A673 (cell line): Measurements from ENCODE around the gene PTGIS. TPM values are rescaled to one million over a fixed set of nuclear protein-coding genes. Genes with fewer than 3 reads are reported as not detected.
"Not testable (repeated sequence)": the region's sequence is repeated elsewhere in the genome, so short reads cannot be mapped to it uniquely, and the experiment has no call there.

Source experiments
- Bru-seq: library from RNA; stranded (reverse); fragments of 400-500 nt; gene quantifications from one replicate; lab custom pipeline; 2021; lab: Mats Ljungman, UMichigan
- BruChase-seq, 2 experiments: library from RNA; stranded (reverse); fragments of 400-500 nt; gene quantifications; one replicate each; lab custom pipeline; 2021; lab: Mats Ljungman, UMichigan
- BruUV-seq: library from RNA; stranded (reverse); fragments of 400-500 nt; replicated peaks from 2 replicates; lab custom pipeline; 2021; lab: Mats Ljungman, UMichigan
- CTCF ChIA-PET: fragments of 300-600 bp; sonication (Branson Sonifier 250); formaldehyde crosslinking; loops from one replicate; lab custom pipeline; 2022; ENCODE audit warnings: antibody characterized with exemption; lab: Charles Lee
- POLR2A ChIA-PET: fragments of 300-600 bp; sonication (Branson Sonifier 250); formaldehyde crosslinking; loops from one replicate; lab custom pipeline; 2022; ENCODE audit warnings: antibody characterized with exemption; ENCODE audit not compliant: low non-redundant PET; lab: Charles Lee
- DNase-seq: peaks from one replicate; pipeline ENCODE4 v3.0.0-alpha.2; 2015; ENCODE audit warnings: low spot score
- H3K27ac ChIP-seq: fragments of 200-600 bp; sonication (generic); 2 replicates; pipeline ENCODE4 v1.5.1; 2016; ENCODE audit warnings: mixed run types, low read depth, mild to moderate bottlenecking, mixed read lengths, antibody characterized with exemption, low read length; ENCODE audit not compliant: poor library complexity, severe bottlenecking
- H3K27me3 ChIP-seq: fragments of 200-600 bp; sonication (generic); replicated peaks from 2 replicates; pipeline ENCODE4 v1.6.1; 2017; ENCODE audit warnings: mixed run types, low read depth, mild to moderate bottlenecking, mixed read lengths, antibody characterized with exemption, low read length; ENCODE audit not compliant: insufficient read depth, poor library complexity
- H3K36me3 ChIP-seq: fragments of 200-600 bp; sonication (generic); 2 replicates; pipeline ENCODE4 v1.6.1; 2016; ENCODE audit warnings: mixed run types, mild to moderate bottlenecking, mixed read lengths, antibody characterized with exemption, low read length; ENCODE audit not compliant: insufficient read depth, poor library complexity, severe bottlenecking
- H3K4me1 ChIP-seq: fragments of 200-600 bp; sonication (generic); 2 replicates; pipeline ENCODE4 v1.6.1; 2017; ENCODE audit warnings: mixed run types, mild to moderate bottlenecking, mixed read lengths, antibody characterized with exemption, low read length; ENCODE audit not compliant: insufficient read depth, poor library complexity, severe bottlenecking
- H3K4me3 ChIP-seq: fragments of 200-600 bp; sonication (generic); 2 replicates; pipeline ENCODE4 v1.5.1; 2016; ENCODE audit warnings: low read depth, mixed run types, mild to moderate bottlenecking, mixed read lengths, low read length; ENCODE audit not compliant: poor library complexity, severe bottlenecking
- H3K9me3 ChIP-seq: fragments of 200-600 bp; sonication (generic); 2 replicates; pipeline ENCODE4 v1.6.1; 2016; ENCODE audit warnings: mixed run types, low read depth, mild to moderate bottlenecking, mixed read lengths, antibody characterized with exemption, low read length; ENCODE audit not compliant: poor library complexity, severe bottlenecking
- CTCF ChIP-seq: fragments of 300-800, 200-600 bp; sonication (generic); conservative IDR thresholded peaks from 2 replicates; pipeline ENCODE4 v1.5.1; 2017; ENCODE audit warnings: low read depth, mild to moderate bottlenecking, antibody characterized with exemption, low read length, moderate library complexity, mixed read lengths
- EZH2 ChIP-seq: fragments of 200-600 bp; sonication (generic); IDR thresholded peaks from 2 replicates; pipeline ENCODE4 v1.6.1; 2017; ENCODE audit warnings: borderline replicate concordance, low read depth, mild to moderate bottlenecking, mixed read lengths, antibody characterized with exemption, low read length; ENCODE audit not compliant: poor library complexity, severe bottlenecking
- intact Hi-C: fragments of 100-400 bp; cut with micrococcal nuclease; formaldehyde crosslinking; loops from one replicate; pipeline ENCODE4 v1.10.0; 2022; ENCODE audit not compliant: unreplicated experiment
- long read RNA-seq: library from polyadenylated mRNA; stranded (forward); transcript quantifications from one replicate; pipeline ENCODE4 v2.0.0, GENCODE V29; 2022
- total RNA-seq: library from RNA; stranded (reverse); gene quantifications from 2 replicates; pipeline ENCODE4 v1.2.3, GENCODE V29; 2021

The PTGIS gene
- not detected in 2 replicates for total RNA-seq
- Bru-seq, nascent RNA, result percentile 10 among the genes with signal in this experiment
- percentile 6 among the genes with signal in this experiment for BruChase-seq, experiment 1, labeled RNA remaining after a 2-hour chase
- BruChase-seq, experiment 2, labeled RNA remaining after a 6-hour chase, result percentile 12 among the genes with signal in this experiment
- long read RNA-seq, result 0 reads

DNA sequence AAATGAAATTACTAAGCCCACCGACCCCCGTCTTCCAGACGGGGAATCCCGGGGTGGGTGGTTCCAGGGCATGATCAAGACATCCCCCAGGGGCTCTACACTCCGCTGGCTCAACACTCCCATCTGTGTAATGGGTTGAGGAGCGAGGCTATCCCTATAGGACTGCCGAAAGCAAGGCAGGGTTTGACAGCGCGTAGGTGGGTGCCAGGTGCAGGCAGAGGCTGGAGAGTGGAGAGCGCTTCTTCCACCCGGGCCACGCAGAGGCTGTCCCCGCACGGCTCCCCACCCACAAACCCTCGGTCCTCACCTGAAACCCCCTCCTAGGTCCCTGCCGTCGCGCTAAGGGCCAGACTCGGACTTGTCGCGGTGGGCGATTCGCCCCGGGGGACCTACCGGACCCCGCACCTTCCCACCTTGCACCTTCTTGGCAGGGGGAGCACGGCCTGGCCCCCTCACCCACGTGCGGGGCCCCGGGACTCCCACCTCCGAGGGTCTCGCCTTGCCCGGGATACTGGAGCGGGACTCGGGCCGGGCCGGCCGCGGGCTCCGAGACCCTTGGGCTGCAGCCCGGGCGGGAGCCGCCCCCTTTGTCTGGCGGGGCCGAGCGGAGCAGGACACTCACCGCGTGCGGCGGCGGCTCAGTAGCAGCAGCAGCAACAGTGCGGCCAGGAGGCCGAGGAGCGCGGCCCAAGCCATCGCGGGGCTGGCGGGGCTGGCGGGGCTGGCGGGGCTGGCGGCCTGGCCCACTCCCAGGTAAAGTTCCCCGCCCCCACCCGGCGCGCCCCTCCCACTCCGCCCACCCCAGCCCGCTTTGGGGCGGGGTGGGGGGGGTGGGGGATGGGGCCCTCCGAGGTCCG, at the start of gene PTGIS:
Gene PTGIS, minus strand, starts transcription at position 717 of the 857 bp plus-strand sequence. Its CDS starts 21 bp downstream, at position 696.
- ChIA-PET POLR2A (no interaction called here), CTCF (no interaction called here)
- Histone ChIP-seq H3K27me3 (peaks cover 45% of the 10 kb centered on the region), H3K4me3 (peak within 1 kb of the TSS; percentile 21), H3K27ac (no peak within 1 kb of the TSS), H3K4me1 (no peaks in the 10 kb centered on the region), H3K36me3 (no peaks in the 10 kb centered on the region), H3K9me3 (no peaks in the 10 kb centered on the region)
- DNase-seq, result no peak
- no peak for TF ChIP-seq EZH2
- no peak for TF ChIP-seq CTCF
- intact Hi-C loops, result no loop called here
- BruUV-seq, result no TSS peak

- CTCF ChIA-PET, DNase-seq, BruUV-seq: not testable (repeated sequence)
Observed at GRCh38 chr20:49617394-49617793, 49.5 kb upstream of the PTGIS start.

DNA sequence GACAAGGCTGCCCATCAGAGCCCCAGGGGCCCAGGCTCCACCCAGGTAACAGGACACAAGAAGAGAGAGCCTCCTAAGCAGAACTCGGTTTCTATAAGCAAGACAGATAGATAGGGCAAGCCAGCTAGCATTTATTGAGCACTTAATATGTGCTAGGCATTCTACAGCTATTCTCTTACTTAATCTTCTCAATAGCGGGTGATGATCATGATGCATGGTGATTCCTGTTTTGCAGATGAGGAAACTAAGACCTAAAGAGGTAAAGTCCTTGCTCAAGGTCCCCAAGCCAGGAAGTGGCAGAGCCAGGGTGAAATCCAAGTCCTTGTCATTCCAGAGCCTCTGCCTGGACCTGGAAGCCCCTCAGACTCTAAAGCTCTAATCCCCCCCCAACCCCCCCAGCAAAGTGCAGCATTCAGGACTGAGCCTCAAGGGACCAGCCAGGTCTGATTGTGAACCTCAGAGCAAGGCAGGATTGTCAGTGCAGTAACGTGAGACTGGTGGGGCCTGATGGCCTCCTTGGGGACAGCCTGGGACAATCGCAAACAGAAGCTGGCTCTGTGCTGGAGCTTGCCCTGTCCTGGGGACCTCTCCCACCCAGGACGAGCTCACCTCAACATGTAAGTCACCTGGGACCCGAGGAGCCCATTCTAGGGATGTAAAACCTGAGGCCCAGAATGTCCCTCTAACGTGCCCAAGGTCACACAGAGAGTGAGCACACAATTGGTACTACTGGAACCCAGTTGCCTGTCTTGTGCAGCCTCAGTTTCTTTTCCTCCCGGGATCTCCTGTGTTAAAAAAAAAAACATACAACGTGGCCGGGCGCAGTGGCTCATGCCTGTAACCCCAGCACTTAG, 48.4 kb upstream of the PTGIS start:
- no TSS peak for BruUV-seq

More at GRCh38 chr20:49617394-49617793, 49.5 kb upstream of the PTGIS start:
- H3K27ac ChIP-seq, H3K9me3 ChIP-seq, POLR2A ChIA-PET, H3K4me1 ChIP-seq, H3K4me3 ChIP-seq, H3K36me3 ChIP-seq, intact Hi-C loops, H3K27me3 ChIP-seq: not testable (repeated sequence)

More for the DNA sequence above, 48.4 kb upstream of the PTGIS start:
- intact Hi-C loops, result no loop called here
- H3K4me1 ChIP-seq, result no peaks in the 10 kb centered on the region
- H3K27me3 ChIP-seq, result no peaks in the 10 kb centered on the region
- H3K4me3 ChIP-seq, result no peak overlapping the region
- TF ChIP-seq CTCF (no peak), EZH2 (no peak)
- H3K27ac ChIP-seq, result no peak overlapping the region
- H3K9me3 ChIP-seq, result no peaks in the 10 kb centered on the region
- no peak for DNase-seq
- ChIA-PET CTCF (interaction anchor here (0.6 to 0.9 kb wide), 2 partner anchors 260 to 296 kb away, joined by 3 read pairs; no protein-coding TSS in a partner anchor), POLR2A (no interaction called here)
- no peaks in the 10 kb centered on the region for H3K36me3 ChIP-seq
